T47D (cell line): ENCODE results near the gene ZNF260.
A peak's percentile ranks its signal among the peaks of the same experiment; 100 is the strongest.
"Not testable (repeated sequence)": the region's sequence is repeated elsewhere in the genome, so short reads cannot be mapped to it uniquely, and the experiment has no call there.

Experiments
- DNase-seq, 2 experiments: peaks; one replicate each; pipeline versions ENCODE4 v3.0.0 to v3.0.0-alpha.2; 2011 to 2012; ENCODE audit warnings: low read depth in 1 of 2, low spot score in 1 of 2
- JUND ChIP-seq: IDR thresholded peaks from 2 replicates; pipeline ENCODE4 v1.6.1; 2012; ENCODE audit warnings: low read depth
- in situ Hi-C: cut with HindIII; loops from 2 replicates; pipeline ENCODE4 v1.10.0; 2016; ENCODE audit warnings: low sequenced_read_pairs, low pct_unique_long_range_greater_than_20kb

The ZNF260 gene

DNA sequence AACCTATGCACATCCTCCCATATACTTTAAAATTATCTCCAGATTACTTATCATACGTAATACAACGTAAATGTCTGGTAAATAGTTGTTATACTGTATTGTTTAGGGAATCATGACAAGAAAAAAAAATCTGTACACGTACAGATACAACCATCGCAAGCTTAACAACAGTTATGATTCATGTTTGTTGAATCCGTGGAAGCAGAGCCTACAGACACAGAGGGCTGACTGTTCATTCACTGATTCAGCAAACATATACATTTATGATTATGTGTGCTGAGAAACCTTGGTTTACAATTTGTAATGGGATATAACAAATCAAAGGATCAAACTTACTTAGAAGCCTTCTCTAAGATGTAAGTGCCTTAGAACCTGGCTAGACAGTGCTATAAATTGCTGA, 1.5 kb downstream of the ZNF260 start:
- TF ChIP-seq JUND, result no peak
- DNase-seq, result no peak
- in situ Hi-C loops, result no loop called here

DNA sequence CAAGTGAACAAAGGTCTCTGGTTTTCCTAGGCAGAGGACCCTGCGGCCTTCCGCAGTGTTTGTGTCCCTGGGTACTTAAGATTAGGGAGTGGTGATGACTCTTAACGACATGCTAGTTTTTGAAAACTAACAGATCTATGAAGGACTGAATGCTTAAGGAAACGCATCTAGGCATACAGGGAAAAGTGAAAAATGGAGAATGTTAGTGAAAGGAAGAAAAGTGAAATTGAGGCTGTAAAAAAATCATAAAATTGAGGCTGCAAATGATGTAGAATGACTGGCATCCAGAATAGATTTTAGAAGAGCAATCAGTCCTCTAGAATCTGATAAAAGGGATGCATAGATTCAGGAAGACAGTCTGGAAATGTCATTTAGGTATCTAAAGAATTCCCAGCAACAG, 3.5 kb downstream of the ZNF260 start:
- in situ Hi-C loops, result no loop called here
- no peak for DNase-seq
- no peak for TF ChIP-seq JUND

GRCh38 chr19:36514012-36514612, 14.0 kb downstream of the ZNF260 start:
- DNase-seq, result no peak
- TF ChIP-seq JUND, result no peak
- in situ Hi-C loops, result no loop called here

- TF ChIP-seq JUND, result no peak
- DNase-seq, result no peak
- in situ Hi-C loops, result no loop called here
Observed at GRCh38 chr19:36508325-36508724, 19.7 kb downstream of the ZNF260 start.

- no peak for DNase-seq
- in situ Hi-C loops, result no loop called here
- TF ChIP-seq JUND, result no peak
Observed at GRCh38 chr19:36501973-36502372, 26.1 kb downstream of the ZNF260 start.

- no peak for DNase-seq
- in situ Hi-C loops, result no loop called here
- TF ChIP-seq JUND, result no peak
Observed at GRCh38 chr19:36497001-36497400, 31.1 kb downstream of the ZNF260 start.

DNA sequence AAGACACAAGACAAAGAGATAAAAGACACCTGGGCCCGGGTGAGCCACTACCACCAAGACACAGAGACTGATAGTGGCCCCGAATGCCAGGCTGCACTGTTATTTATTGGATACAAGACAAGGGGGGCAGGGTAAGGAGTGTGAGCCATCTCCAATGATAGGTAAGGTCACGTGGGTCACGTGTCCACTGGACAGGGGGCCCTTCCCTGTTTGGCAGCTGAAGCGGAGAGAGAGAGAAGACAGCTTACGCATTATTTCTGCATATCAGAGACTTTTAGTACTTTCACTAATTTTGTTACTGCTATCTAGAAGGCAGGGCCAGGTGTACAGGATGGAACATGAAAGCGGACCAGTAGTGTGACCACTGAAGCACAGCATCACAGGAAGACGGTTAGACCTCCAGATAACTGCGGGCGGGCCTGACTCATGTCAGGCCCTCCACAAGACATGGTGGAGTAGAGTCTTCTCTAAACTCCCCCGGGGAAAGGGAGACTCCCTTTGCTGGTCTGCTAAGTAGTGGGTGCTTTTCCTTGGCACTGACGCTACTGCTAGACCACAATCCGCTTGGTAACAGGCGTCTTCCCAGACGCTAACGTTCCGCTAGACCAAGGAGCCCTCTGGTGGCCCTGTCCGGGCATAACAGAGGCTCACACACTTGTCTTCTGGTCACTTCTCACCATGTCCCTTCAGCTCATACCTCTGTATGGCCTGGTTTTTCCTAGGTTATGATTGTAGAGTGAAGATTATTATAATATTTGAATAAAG, 35.2 kb downstream of the ZNF260 start:
- peak; percentile 32 to 80 for DNase-seq
- in situ Hi-C loops, result not testable (repeated sequence)

GRCh38 chr19:36490846-36491245, 37.2 kb downstream of the ZNF260 start:
- DNase-seq, in situ Hi-C loops: not testable (repeated sequence)

DNA sequence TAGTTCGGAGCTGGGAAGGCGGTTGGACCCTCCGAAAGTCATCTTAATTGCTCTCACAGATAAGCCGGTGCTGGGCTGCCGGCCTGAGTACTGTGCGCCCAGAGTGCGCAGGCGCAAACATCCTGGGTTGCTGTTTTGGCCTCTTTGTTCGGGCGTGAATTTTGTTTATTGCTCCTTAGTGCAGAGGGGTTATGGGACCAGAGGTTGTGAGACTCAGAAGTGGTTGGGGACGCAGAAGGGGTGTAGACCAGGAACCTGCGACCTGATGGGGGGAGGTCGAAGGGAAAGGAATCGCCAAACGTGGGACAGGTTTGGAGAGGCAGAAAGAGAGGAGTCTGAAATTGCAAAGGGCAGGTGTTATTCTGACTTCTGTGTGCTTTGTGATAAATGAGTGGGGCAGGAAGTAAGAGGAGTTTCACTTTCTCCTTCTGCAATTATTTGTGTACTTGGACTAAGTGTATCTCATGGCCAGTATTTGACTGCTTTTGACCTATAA, 38.1 kb downstream of the ZNF260 start:
- DNase-seq, result peak in 1 of 2 experiments; percentile 51
- in situ Hi-C loops, result no loop called here
- TF ChIP-seq JUND, result no peak

- peak; percentile 92 to 96 for DNase-seq
- no peak for TF ChIP-seq JUND
- in situ Hi-C loops, result no loop called here
Observed at GRCh38 chr19:36489118-36489919, 38.8 kb downstream of the ZNF260 start, which contains the start of gene ZNF566. Gene ZNF566 (minus strand): TSS chr19:36489561. CDS start chr19:36476557, 13,004 bp downstream.

- no peak for TF ChIP-seq JUND
- peak; percentile 18 to 42 for DNase-seq
- in situ Hi-C loops, result no loop called here
Observed at GRCh38 chr19:36488846-36489117, 39.3 kb downstream of the ZNF260 start.

DNA sequence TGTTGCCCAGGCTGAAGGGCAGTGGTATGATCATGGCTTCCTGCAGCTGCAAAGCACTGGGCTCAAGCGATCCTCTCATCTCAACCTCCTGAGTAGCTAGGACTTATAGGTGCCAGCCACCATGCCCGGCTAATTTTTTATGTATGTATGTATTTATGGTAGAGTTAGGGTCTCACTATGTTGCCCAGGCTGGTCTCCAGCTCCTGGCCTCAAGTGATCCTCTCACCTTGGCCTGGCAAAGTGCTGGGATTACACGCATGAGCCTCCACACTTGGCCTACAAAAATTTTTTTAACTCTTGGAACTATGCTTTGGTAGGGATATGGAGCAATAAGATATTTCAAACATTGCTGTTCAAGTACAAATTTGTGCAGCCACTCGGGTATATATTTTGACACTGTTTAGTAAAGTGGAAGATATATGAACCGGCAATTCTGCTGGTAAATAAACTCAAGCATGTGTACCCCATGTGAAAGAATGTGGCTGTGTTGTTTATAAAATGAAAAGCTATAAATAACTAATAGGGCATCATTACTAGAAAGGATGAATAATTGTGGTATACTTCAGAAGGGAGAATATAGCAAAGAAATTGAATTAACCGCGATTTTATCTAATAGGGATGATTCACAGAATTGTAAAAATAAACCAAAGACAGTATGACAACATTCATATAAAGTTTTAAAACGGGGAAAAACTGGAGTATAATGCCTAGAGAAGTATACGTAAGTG, 39.8 kb downstream of the ZNF260 start:
- in situ Hi-C loops, result no loop called here
- DNase-seq, result no peak
- no peak for TF ChIP-seq JUND
